DLD1 (cell line): ENCODE data around the gene DNAH14.
"Not testable (repeated sequence)": the region's sequence is repeated elsewhere in the genome, so short reads cannot be mapped to it uniquely, and the experiment has no call there.

Experiments used
- in situ Hi-C: cut with HindIII; loops from 2 replicates; pipeline ENCODE4 v1.10.0; 2017; ENCODE audit warnings: low sequenced_read_pairs

The DNAH14 gene

DNA sequence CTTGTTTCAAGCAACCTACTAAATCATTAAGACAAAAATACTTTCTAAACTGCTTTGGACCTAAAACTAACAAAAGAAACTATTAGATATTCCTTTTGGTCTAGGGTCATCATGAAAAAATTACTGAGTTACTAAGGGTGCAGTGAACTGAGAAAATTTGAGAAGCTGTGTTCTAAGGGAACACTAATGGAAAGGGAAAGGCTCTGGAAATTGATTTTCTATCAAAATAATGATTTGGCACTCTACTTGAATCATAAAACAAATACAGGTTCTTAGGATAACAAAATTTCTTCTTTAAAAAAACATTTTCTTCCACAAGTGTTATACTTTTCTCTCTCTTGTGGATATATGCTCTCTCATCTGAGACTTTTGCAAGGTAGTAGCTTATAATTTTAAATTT is 213.5 kb downstream of the DNAH14 start:
- in situ Hi-C loops, result no loop called here

DNA sequence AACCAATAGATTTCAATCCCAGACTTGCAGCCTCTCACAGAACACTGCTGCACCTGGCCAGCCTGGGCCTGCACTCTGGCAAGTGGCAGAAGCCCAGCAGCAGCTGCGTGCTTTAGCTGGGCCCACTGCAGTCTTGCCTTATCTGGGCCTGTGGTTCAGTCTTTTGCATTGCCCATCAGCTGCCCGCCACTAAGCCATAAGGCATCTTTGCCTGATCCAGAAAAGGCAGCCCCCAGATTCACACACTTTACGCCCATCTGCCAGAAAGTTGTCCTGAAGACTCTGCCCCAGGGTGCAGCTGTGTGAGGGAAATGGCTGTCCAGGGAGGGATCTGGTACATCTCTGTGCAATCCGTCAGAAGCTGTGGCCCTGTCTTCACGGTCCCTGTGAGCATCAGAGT is 217.0 kb downstream of the DNAH14 start:
- in situ Hi-C loops, result no loop called here

DNA sequence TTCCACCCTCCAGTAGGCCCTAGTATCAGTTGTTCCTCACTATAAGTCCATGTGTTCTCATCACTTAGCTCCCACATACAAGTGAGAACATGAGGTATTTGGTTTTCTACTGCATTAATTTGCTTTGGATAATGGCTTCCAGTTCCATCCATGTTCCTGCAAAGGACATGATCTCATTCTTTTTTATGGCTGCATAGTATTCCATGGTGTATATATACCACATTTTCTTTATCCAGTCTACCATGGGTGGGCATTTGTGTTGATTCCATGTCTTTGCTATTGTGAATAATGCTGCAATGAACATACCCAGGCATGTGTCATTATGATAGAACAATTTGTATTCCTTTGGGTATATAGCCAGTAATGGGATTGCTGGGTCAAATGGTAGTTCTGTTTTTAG is 218.3 kb downstream of the DNAH14 start:
- in situ Hi-C loops, result not testable (repeated sequence)

DNA sequence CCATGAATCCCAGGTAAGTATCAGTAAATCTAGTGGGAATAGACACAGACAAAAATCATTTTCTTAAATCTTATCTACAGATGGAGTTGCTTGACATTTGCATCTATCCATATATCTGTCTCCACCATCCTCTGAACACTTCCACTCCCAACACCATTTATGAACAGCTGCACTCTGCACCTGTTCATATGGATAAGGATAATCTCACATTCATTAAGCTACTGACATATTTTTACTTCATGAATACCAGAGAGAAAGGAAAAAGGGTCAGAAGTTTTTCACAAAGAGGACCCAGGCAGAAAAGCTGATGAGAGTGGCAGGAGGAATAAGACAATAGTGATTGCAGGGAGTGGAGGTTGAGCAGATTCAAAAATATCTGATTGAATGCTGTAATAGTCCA is 222.6 kb downstream of the DNAH14 start:
- in situ Hi-C loops, result no loop called here

DNA sequence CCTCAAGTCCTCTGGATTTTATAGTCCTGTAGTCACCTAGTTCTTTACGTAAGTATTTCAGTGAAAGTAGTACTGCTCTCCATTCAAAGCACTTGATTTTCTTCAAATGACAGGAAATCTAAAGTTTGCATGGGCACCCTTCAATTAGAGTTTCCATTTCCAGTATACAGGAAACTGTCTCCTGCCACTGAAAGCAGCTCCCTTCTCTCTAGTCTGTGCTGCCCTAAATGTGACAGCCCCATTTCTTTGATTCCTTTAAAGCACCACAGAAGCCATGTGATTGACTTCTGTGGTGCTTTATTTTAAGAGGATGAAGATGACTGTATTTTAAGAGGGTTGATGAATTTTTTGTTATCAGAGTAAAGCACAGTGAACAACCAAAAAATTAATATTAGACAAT is 226.1 kb downstream of the DNAH14 start:
- in situ Hi-C loops, result no loop called here

DNA sequence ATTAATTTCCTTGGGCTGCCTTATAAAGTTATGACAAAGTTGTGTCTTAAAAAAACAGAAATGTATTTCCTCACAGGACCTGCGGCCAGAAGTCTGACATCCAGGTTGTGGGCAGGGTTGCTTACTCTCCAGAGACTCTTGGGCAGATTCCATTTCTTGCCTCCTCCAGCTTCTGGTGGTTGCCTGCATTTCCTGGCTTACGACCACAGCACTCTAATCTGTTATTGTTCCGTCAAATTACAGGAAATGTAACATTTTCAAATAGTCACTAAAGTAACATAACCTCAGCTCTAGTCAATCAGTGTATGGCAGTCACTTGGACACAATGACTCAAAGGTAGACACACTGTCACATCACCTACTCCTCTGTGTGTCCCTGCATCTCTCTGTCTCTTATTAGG is 226.8 kb downstream of the DNAH14 start:
- in situ Hi-C loops, result no loop called here

DNA sequence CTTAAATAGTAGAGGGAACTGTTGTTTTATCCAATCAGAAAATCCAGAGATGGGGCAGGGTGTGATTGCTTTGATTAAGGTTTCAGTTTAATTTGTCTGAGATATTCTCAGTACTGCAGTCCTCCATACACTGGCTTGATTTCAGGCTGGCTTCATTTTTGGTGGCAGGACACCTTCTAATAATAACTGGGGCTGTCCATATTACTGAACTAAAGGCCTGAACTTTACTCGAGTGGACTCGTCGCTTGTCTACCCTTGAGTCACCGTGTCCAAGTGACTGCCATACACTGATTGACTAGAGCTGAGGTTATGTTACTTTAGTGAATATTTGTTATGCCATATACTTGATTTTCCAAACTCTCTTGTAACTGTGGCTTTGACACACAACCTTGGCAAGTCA is 228.8 kb downstream of the DNAH14 start:
- in situ Hi-C loops, result no loop called here

DNA sequence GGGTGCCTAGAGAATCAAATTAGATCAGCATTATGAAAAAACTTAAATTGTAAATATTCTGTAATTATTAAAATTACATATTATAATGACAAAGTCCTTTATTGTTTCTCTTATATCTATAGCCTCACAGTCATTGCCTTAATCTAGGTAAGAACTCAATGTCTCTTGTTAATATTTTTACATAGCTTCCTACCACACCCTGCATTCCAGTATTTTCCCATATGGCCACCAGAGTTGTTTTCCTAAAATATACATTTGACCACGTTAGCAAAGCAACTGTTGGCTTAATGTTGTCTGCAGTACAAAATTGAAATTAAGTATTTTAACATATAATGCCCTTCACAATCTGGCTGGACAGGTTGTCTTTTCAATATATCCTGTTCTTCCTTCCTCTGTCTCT is 230.3 kb downstream of the DNAH14 start:
- in situ Hi-C loops, result no loop called here

DNA sequence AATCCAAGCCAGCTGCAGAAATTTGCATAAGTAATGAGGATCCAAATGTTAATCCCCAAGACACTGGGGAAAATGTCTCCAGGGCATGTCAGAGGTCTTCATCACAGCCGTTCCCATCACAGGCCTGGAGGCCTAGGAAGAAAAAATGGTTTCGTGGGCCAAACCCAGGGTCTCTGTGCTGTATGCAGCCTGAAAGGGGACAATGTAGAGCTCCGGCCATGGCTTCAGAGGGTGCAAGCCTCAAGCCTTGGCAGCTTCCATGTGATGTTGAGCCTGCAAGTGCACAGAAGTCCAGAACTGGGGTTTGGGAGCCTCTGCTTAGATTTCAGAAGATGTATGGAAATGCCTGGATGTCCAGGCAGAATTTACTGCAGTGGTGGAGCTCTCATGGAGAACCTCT is 247.9 kb downstream of the DNAH14 start:
- in situ Hi-C loops, result not testable (repeated sequence)

DNA sequence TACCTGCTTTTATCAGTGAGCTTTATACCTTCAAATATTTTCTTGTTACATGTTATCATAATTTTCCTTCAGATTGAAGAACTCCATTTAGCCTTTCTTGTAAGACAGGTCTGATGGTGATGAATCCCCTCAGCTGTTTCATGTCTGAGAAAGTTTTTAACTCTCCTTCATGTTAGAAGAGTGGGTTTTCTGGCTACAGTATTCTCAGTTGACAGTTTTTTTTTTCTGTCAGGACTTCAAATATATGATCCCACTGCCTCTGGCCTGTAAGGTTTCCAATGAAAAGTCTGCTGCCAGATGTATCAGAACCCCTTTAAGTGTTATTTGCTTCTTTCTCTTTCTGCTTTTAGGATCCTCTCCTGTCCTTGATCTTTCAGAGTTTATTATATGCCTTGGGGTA is 250.2 kb downstream of the DNAH14 start:
- in situ Hi-C loops, result no loop called here

DNA sequence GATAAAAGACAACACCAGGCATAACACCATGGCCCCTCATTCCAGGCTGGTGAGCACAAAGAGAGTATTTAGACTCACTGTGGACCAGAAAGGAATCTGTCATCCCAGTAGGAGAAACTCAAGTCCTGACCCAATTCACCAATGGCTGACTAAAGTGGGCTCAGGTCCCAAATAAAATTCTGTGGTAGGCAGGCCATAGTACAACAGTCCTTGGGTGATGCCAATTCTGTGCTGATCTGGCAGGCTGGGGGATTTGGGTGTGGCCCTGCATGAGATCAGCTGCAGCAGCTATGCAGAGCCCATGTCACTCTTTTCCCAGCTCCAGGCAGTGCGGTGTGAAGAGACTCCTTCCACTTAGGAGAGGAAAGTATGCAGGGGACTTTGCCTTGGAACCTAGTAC is 253.2 kb downstream of the DNAH14 start:
- in situ Hi-C loops, result no loop called here

DNA sequence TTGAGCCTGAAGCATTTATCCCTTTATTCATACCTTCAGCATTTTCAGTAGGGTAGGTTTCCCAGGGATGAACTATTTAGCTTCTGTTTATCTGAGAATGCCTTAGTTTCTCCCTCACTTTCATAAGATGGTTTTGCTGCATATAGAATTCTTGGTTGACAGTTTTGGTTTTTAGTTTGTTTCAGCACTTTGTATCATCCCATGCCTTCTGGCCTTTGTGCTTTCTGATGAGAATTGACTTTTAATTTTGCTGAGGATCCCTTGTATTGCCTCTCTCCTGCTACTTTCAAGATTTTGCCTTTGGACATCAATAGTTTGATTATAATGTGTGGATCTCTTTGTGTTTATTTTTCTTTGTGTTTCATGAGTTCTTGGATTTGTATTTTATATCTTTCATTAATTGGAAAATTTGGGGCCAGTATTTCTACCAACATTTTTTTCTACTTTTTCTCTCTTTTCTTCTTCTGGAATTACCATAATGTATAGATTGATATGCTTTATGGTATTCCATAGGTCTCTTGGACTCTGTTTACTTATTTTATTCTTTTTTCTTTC is 261.8 kb downstream of the DNAH14 start:
- in situ Hi-C loops, result no loop called here

DNA sequence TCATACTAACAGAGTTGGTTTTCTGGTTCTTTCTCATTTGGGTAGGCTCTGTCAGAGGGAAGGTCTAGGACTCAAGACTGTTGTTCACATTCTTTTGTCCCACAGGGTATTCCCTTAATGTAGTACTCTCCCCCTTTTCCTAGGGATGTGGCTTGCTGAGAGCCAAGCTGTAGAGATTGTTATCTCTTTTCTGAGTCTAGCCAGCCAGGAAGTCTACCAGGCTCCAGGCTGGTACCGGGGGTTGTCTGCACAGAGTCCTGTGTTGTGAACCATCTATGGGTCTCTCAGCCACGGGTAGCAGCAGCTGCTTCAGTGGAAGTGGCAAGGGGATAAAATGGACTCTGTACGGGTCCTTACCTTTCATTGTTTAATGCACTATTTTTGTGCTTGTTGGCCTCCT is 272.0 kb downstream of the DNAH14 start:
- in situ Hi-C loops, result no loop called here

DNA sequence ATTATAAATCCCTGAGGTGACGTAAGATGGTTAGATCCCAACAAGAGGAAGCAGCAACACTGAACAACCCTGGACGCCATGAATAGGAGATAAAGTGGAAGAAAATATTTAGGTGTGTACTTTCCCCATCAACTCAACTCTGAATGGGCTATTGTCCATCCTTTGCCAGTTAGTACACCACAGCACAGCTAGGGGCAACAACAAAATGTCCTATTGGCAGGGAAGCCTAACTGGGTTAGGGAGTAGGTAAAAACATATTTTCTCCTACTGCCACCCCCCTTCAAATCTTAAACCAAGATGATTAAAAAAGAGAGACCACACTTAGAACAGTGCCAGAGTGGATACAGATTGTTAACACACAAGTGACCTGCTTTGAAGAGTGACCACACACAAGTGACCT is 278.3 kb downstream of the DNAH14 start:
- in situ Hi-C loops, result no loop called here

DNA sequence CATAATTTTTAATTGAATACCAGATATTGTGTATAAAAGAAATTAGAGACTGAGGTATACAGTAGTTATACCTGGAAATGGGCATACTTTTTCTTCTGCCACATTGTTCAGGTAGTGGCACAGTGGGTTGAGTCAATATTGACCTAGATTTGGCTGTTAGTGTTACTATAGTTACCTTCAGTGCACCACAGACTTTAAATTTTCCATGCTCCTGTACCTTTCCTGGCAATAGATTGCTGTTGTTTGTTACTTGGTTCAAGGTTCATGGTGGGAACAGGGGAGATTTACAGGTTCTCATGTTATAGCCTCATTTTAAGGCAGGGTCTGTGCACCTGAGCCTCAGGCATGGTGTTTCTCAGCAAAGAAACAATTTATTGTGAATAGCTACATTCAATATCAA is 279.7 kb downstream of the DNAH14 start:
- in situ Hi-C loops, result no loop called here

DNA sequence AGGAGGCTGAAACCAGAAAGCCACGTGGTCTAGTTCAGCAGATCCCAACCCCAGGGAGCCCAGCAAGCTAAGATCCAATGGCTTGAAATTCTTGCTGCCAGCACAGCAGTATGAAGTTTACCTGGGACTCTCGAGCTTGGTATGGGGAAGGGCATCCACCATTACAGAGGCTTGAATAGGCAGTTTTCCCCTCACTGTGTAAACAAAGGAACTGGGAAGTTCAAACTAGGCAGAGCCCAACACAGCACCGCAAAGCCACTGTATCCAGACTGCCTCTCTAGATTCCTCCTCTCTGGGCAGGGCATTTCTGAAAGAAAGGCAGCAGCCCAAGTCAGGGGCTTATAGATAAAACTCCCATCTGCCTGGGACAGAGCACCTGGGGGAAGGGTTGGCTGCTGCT is 280.7 kb downstream of the DNAH14 start:
- in situ Hi-C loops, result not testable (repeated sequence)

DNA sequence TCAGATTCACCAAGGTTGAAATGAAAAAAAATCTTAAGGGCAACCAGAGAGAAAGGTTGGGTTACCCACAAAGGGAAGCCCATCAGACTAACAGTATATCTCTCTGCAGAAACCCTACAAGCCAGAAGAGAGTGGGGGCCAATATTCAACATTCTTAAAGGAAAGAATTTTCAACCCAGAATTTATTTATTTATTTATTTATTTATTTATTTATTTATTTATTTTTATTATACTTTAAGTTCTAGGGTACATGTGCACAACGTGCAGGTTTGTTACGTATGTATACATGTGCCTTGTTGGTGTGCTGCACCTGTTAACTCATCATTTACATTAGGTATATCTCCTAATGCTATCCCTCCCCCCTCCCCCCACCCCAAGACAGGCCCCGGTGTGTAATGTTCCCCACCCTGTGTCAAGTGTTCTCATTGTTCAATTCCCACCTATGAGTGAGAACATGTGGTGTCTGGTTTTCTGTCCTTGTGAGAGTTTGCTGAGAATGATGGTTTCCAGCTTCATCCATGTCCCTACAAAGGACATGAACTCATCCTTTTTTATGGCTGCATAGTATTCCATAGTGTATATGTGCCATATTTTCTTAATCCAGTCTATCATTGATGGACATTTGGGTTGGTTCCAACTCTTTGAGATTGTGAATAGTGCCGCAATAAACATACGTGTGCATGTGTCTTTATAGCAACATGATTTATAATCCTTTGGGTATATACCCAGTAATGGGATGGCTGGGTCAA is 282.4 kb downstream of the DNAH14 start:
- in situ Hi-C loops, result not testable (repeated sequence)

DNA sequence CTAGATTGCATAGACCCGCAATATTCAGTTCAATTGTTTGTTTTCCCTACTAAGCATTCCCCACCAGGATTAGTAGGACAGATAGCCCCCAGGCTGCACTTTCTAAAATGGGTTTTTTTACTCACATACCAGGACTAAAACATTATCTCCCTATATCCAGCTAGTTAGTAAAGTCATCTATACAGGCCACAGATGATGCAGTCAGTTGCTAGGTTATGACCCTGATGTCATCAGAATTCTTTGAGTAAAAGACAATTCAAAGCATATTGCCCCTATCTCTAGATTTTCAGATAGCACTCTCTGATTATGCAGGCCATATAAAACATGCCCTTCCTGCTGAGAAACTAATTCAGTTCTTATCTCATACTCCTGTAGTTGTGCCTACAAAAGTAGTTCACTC is 294.8 kb downstream of the DNAH14 start:
- in situ Hi-C loops, result no loop called here

DNA sequence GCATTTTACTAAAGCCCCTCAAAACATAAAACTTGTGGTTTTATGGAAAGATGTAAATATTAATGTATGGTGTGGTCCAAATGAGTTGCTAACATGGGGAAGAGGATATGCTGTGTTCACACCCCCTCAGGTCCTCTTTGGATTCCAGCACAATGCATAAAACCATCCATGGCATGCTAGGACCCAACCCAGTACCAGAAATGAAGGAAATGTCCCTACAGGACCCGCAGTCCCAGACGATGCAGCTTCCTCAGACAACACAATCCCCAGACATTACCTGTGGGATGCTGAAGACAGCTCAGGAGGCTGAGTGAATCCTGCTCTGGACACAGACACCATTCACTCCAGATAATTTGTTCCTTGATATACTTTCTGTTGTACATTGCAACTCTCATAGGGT is 296.2 kb downstream of the DNAH14 start:
- in situ Hi-C loops, result no loop called here

DNA sequence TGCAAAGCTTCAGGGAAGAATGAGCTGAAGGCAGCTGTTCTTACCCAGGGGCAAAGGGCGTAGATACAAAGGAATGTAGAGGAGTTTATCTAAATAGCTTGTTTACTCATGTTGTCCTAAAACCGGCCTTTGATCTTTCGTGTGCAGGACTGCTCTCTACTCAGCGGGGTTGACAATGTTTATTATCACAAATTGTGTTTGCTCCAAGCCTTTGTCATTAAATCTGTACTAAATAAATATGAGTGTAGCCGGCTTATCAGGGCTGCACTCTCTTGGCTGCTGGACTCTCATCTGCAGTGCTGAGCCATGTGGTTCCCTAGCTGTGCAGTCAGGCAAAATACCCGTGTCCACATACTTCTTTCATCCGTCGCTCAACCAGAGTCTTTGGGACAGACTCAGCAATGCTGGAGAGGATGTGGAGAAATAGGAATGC is 299.4 kb downstream of the DNAH14 start:
- in situ Hi-C loops, result no loop called here

DNA sequence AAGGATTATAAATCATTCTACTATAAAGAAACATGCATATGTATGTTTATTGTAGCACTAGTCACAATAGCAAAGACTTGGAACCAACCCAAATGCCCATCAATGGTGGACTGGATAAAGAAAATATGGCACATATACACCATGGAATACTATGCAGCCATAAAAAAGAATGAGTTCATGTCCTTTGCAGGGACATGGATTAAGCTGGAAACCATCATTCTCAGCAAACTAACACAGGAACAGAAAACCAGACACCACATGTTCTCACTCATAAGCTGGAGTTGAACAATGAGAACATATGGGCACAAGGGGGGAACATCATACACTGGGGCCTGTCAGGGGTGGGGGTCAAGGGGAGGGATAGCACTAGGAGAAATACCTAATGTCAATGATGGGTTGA is 300.0 kb downstream of the DNAH14 start:
- in situ Hi-C loops, result not testable (repeated sequence)

DNA sequence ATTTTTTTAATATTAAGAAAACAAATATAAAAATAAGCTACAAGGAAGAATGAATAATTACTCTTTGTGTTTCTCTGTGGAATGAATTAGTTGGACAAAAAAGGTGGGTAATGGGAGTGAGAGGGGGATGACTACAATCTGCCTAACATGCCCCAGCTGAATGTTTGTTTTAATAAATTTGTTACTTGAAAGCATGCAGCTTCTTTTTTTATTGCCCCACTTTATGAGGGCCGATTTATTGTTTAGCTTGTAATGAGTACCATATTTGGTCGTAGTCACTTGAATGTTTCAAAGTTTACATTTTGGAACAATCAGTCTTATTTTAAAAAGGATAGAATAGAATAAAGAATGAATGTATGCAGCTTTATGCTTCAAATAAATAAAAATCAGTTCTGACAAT is 301.0 kb downstream of the DNAH14 start:
- in situ Hi-C loops, result no loop called here

DNA sequence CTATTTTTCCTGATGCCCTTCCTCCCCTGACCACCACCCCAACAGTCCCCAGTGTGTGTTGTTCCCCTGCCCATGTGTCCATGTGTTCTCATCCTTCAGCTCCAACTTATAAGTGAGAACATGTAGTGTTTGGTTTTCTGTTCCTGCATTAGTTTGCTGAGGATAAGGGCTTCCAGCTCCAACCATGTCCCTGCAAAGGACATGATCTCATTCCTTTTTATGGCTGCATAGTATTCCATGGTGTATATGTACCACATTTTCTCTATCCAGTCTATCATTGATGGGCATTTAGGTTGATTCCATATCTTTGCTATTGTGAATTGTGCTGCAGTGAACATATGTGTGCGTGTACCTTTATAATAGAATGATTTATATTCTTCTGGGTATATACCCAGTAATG is 303.5 kb downstream of the DNAH14 start:
- in situ Hi-C loops, result not testable (repeated sequence)
